SK-N-SH (cell line): ENCODE results near the gene ITGA8.

Source experiments
- CHD2 ChIP-seq: fragments of 150-350 bp; IDR thresholded peaks from 2 replicates; pipeline ENCODE4 v1.6.1; 2018; ENCODE audit warnings: low read length; ENCODE audit not compliant: partially characterized antibody
- CTCF ChIP-seq: fragments of 200-600 bp; sonication (generic); IDR thresholded peaks from 2 replicates; pipeline ENCODE4 v1.6.1; 2017; ENCODE audit warnings: antibody characterized with exemption, mild to moderate bottlenecking, moderate library complexity
- EP300 ChIP-seq, 2 experiments: IDR thresholded peaks; 2 replicates each; pipeline versions ENCODE4 v1.4.0 to v1.6.1; 2012; ENCODE audit warnings: borderline replicate concordance in 1 of 2, low read depth in 1 of 2, low read length in 1 of 2
- FOXM1 ChIP-seq: IDR thresholded peaks from 2 replicates; pipeline ENCODE4 v1.4.0; 2012; ENCODE audit warnings: low read depth, mild to moderate bottlenecking
- GATA2 ChIP-seq: sonication (generic); formaldehyde crosslinking; IDR thresholded peaks from 2 replicates; pipeline ENCODE4 v1.5.0; 2020; ENCODE audit warnings: mild to moderate bottlenecking, missing genetic modification reagents
- MAX ChIP-seq: IDR thresholded peaks from 2 replicates; pipeline ENCODE4 v1.4.0; 2012; ENCODE audit warnings: low read depth
- MEF2A ChIP-seq: IDR thresholded peaks from 2 replicates; pipeline ENCODE4 v1.4.0; 2012; ENCODE audit warnings: low read depth, borderline replicate concordance
- NRF1 ChIP-seq: IDR thresholded peaks from 2 replicates; pipeline ENCODE4 v1.6.1; 2012; ENCODE audit warnings: low read depth, mild to moderate bottlenecking, low read length
- POLR2AphosphoS5 ChIP-seq: IDR thresholded peaks from 2 replicates; pipeline ENCODE4 v1.6.1; 2012; ENCODE audit warnings: low read depth, low read length
- SIN3A ChIP-seq: IDR thresholded peaks from 2 replicates; pipeline ENCODE4 v1.6.1; 2012; ENCODE audit warnings: low read depth, mild to moderate bottlenecking, low read length, moderate library complexity, borderline replicate concordance
- TAF1 ChIP-seq: IDR thresholded peaks from 2 replicates; pipeline ENCODE4 v1.6.1; 2012; ENCODE audit warnings: low read depth, mild to moderate bottlenecking, low read length, moderate library complexity, borderline replicate concordance

- no peak for TF ChIP-seq CTCF
- TF ChIP-seq TAF1, result no peak
- no peak for TF ChIP-seq SIN3A
- no peak for TF ChIP-seq EP300 (IDR thresholded peaks at IDR 0.05; ENCODE audit: borderline replicate concordance in 1 of 2, low read depth in 1 of 2, low read length in 1 of 2)
- no peak for TF ChIP-seq CHD2
- TF ChIP-seq NRF1, result no peak
- no peak for TF ChIP-seq POLR2AphosphoS5
- no peak for TF ChIP-seq MAX
- no peak for TF ChIP-seq FOXM1
- no peak for TF ChIP-seq MEF2A
- TF ChIP-seq GATA2, result no peak
These were observed 151.8 kb downstream of the ITGA8 start for GRCh38 chr10:15567952-15568351.
